AG04450 (cell line): ENCODE data around the gene POMGNT2. TPM values are rescaled to one million over a fixed set of nuclear protein-coding genes. Genes with fewer than 3 reads are reported as not detected.
"Not testable (repeated sequence)": the region's sequence is repeated elsewhere in the genome, so short reads cannot be mapped to it uniquely, and the experiment has no call there.

Source experiments
- CTCF ChIA-PET: fragments of 300-600, 350-600 bp; formaldehyde crosslinking; extraction: SDS; loops from one replicate; lab custom pipeline; 2022; ENCODE audit warnings: antibody characterized with exemption, inconsistent platforms; lab: Charles Lee
- POLR2A ChIA-PET: fragments of 350-600 bp; formaldehyde crosslinking; extraction: SDS; loops from one replicate; lab custom pipeline; 2021; ENCODE audit warnings: antibody characterized with exemption, inconsistent platforms; lab: Yijun Ruan, JAX
- DNase-seq: peaks from one replicate; pipeline ENCODE4 v3.0.0-alpha.2; 2011; ENCODE audit warnings: low read depth, low spot score
- H3K27ac ChIP-seq: one replicate; pipeline ENCODE4 v1.5.1; 2012; ENCODE audit warnings: low read depth, low read length, control low read depth
- H3K27me3 ChIP-seq: one replicate; pipeline ENCODE4 v1.6.0; 2012; ENCODE audit warnings: low read length; ENCODE audit not compliant: control insufficient read depth, insufficient read depth
- H3K4me3 ChIP-seq: 2 replicates; pipeline ENCODE4 v1.5.1; 2011; ENCODE audit warnings: mild to moderate bottlenecking, low read depth, low read length, control low read depth
- H3K9me3 ChIP-seq: 2 replicates; pipeline ENCODE4 v1.5.1; 2012; ENCODE audit warnings: low read length; ENCODE audit not compliant: control insufficient read depth, insufficient read depth
- polyA plus RNA-seq: library from polyadenylated mRNA; depleted of rRNA; stranded (reverse); fragments of >200 nt; gene quantifications from 2 replicates; pipeline ENCODE4 v1.2.3, GENCODE V29; 2011
- TF ChIP-seq, protein P1 (sequence below): IDR thresholded peaks from 2 replicates; pipeline ENCODE4 v1.5.1; 2011; ENCODE audit warnings: low read depth, low read length, control low read depth, inconsistent platforms

The POMGNT2 gene
- polyA plus RNA-seq, 1 experiment: 9.3 TPM

DNA sequence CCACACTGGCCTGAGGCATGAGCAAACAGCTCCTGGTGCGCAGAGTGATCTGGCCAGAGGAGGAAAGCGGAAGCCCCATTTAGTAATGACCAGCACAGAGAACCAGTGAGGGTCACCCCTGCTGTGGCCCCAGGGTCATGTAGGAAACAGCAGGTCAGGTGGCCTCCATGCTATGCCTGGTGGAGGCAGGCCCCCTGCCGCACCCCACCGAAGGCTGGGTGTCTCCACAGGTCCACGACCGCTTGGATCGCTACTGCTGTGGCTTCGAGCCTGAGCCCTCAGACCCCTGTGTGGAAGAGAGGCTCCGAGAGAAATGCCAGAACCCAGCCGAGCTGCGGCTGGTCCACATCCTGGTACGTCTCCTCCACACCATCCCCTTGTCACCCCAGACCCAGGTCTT, 52.6 kb downstream of the POMGNT2 start:
- Histone ChIP-seq H3K27ac (no peak overlapping the region), H3K4me3 (no peak overlapping the region), H3K9me3 (no peaks in the 10 kb centered on the region), H3K27me3 (peaks cover 2% of the 10 kb centered on the region)
- ChIA-PET CTCF (no interaction called here), POLR2A (no interaction called here)
- DNase-seq: no peak
- TF ChIP-seq, protein P1, sequence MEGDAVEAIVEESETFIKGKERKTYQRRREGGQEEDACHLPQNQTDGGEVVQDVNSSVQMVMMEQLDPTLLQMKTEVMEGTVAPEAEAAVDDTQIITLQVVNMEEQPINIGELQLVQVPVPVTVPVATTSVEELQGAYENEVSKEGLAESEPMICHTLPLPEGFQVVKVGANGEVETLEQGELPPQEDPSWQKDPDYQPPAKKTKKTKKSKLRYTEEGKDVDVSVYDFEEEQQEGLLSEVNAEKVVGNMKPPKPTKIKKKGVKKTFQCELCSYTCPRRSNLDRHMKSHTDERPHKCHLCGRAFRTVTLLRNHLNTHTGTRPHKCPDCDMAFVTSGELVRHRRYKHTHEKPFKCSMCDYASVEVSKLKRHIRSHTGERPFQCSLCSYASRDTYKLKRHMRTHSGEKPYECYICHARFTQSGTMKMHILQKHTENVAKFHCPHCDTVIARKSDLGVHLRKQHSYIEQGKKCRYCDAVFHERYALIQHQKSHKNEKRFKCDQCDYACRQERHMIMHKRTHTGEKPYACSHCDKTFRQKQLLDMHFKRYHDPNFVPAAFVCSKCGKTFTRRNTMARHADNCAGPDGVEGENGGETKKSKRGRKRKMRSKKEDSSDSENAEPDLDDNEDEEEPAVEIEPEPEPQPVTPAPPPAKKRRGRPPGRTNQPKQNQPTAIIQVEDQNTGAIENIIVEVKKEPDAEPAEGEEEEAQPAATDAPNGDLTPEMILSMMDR: no peak

DNA sequence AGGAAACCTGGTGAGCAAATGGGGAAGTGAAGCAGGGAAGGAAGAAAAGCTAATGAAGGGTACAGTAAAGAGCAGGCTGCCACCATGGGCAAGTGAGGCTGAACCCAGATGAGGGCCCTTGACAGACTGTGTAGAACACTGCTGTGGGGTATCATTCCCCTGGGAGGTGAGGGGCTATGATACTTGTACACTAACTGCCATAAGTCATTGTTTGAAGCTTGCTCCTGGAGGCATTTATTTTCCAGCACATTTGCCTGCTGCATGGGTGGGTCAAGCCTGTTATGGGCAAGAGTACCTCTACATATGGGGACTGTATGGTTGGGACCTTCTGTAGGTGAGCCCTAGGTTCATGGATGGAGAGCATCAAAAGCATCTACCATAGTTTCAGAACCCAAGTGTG, 57.4 kb downstream of the POMGNT2 start:
- TF ChIP-seq, protein P1: no peak
- no peak for DNase-seq
- H3K27ac ChIP-seq: no peak overlapping the region
- no peak overlapping the region for H3K4me3 ChIP-seq
- no peaks in the 10 kb centered on the region; the same call in 1 of the 2 replicates for H3K9me3 ChIP-seq
- peaks cover 2% of the 10 kb centered on the region for H3K27me3 ChIP-seq
- POLR2A ChIA-PET: no interaction called here
- CTCF ChIA-PET: no interaction called here

DNA sequence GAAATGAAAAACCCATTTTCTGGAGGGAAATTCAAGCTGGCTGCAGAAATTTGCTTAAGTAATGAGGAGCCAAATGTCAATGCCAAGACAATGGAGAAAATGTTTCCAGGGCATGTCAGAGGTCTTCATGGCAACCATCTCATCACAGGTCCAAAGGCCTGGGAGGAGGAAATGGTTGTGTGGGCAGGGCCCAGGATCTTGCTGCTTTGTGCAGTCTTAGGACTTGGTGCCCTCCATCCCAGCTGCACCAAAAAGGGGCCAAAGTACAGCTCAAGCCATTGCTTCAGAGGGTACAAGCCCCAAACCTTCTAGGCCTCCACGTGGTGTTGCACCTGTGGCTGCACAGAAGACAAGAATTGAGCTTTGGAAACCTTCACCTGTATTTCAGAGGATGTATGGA, 59.3 kb downstream of the POMGNT2 start:
- Histone ChIP-seq H3K9me3 (no peaks in the 10 kb centered on the region; the same call in 1 of the 2 replicates), H3K27ac (no peak overlapping the region), H3K27me3 (peaks cover under 1% of the 10 kb centered on the region), H3K4me3 (no peak overlapping the region)
- TF ChIP-seq, protein P1: no peak
- POLR2A ChIA-PET: no interaction called here
- DNase-seq: no peak
- CTCF ChIA-PET: no interaction called here

DNA sequence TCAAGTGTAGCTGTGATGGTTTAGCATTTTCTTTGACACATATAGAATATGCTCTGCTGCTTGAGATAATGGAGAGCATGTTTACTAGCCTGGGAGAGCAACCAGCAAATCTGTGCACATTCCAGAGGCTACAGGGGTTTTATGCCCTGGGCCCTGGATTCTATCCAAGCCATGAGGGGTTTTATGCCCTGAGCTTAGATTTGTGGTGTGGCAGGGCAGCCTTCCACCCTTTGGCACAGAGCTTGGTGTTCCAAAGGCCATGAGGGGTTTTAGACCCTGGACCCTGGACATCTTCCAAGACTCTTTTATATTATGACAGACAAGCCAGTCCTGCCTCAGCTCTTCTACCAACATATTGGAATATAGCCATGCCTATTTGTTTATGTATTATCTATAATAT, 60.8 kb downstream of the POMGNT2 start:
- H3K9me3 ChIP-seq, H3K27me3 ChIP-seq, H3K27ac ChIP-seq, CTCF ChIA-PET, H3K4me3 ChIP-seq, DNase-seq, POLR2A ChIA-PET: not testable (repeated sequence)

DNA sequence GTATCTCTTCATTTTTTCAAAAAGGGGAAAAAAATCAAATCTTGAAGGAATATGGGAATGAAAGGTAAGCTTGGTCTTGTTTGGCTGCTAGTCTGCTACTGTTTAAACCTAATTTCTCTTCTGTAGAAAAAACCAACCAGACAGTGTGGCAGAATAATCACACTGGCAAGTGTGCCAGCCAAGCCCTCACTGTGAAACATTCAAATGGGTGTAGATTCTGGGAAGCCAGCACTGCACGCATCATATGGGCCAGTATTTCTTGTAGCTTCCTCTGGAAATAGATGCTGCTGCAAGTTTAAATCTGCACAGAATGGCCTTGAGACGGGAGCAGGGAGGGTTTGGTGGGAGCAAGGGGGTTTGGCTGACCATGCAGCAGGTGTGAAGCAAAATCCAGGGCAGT, 62.1 kb downstream of the POMGNT2 start:
- no peak overlapping the region for H3K4me3 ChIP-seq
- no peaks in the 10 kb centered on the region; the same call in 1 of the 2 replicates for H3K9me3 ChIP-seq
- H3K27ac ChIP-seq: no peak overlapping the region
- TF ChIP-seq, protein P1: no peak
- ChIA-PET POLR2A (no interaction called here), CTCF (no interaction called here)
- DNase-seq: no peak
- H3K27me3 ChIP-seq: no peaks in the 10 kb centered on the region
